ENCODE measurements around the gene RCN2. TPM values are rescaled to one million over a fixed set of nuclear protein-coding genes. Genes with fewer than 3 reads are reported as not detected.
"Not testable (repeated sequence)": the region's sequence is repeated elsewhere in the genome, so short reads cannot be mapped to it uniquely, and the experiment has no call there.

Gene RCN2
- total RNA-seq, 1 experiment from 2014 or later = 87.8 TPM

GRCh38 chr15:76930831-76931396 lies 635 bp upstream of the RCN2 start:
- no peak for DNase-seq (ENCODE audit: extremely low read depth, low read depth)

- DNase-seq (ENCODE audit: extremely low read depth, low read depth) = no peak
These were observed 802 bp downstream of the RCN2 start for GRCh38 chr15:76932135-76932966.

GRCh38 chr15:76935620-76936019 lies 4.1 kb downstream of the RCN2 start:
- no peak for DNase-seq (ENCODE audit: extremely low read depth, low read depth)

GRCh38 chr15:76936671-76937070 lies 5.1 kb downstream of the RCN2 start:
- no peak for DNase-seq (ENCODE audit: extremely low read depth, low read depth)

- DNase-seq (ENCODE audit: extremely low read depth, low read depth) = no peak
These were observed 7.2 kb downstream of the RCN2 start for GRCh38 chr15:76938752-76939151.

- DNase-seq (ENCODE audit: extremely low read depth, low read depth) = no peak
These were observed 8.2 kb downstream of the RCN2 start for GRCh38 chr15:76939715-76940114.

- DNase-seq (ENCODE audit: extremely low read depth, low read depth) = no peak
These were observed 10.1 kb downstream of the RCN2 start for GRCh38 chr15:76941636-76942035.

- no peak for DNase-seq (ENCODE audit: extremely low read depth, low read depth)
These were observed 10.8 kb downstream of the RCN2 start for GRCh38 chr15:76942331-76942730.

- no peak for DNase-seq (ENCODE audit: extremely low read depth, low read depth)
These were observed 14.0 kb downstream of the RCN2 start for GRCh38 chr15:76945494-76946093.

- no peak for DNase-seq (ENCODE audit: extremely low read depth, low read depth)
These were observed 15.9 kb downstream of the RCN2 start for GRCh38 chr15:76947454-76947853.

GRCh38 chr15:76951220-76951619 lies 19.7 kb downstream of the RCN2 start:
- DNase-seq (ENCODE audit: extremely low read depth, low read depth) = no peak

GRCh38 chr15:76953913-76954312 lies 22.4 kb downstream of the RCN2 start:
- no peak for DNase-seq (ENCODE audit: extremely low read depth, low read depth)

- no peak for DNase-seq (ENCODE audit: extremely low read depth, low read depth)
These were observed 23.2 kb downstream of the RCN2 start for GRCh38 chr15:76954744-76955143.

GRCh38 chr15:76961268-76962011 lies 29.9 kb downstream of the RCN2 start:
- DNase-seq (ENCODE audit: extremely low read depth, low read depth) = no peak

- no peak for DNase-seq (ENCODE audit: extremely low read depth, low read depth)
These were observed 30.9 kb downstream of the RCN2 start for GRCh38 chr15:76962337-76963013.

- DNase-seq (ENCODE audit: extremely low read depth, low read depth) = no peak
These were observed 32.0 kb downstream of the RCN2 start for GRCh38 chr15:76963596-76963995.

- no peak for DNase-seq (ENCODE audit: extremely low read depth, low read depth)
These were observed 32.6 kb downstream of the RCN2 start for GRCh38 chr15:76964157-76964556.

- DNase-seq (ENCODE audit: extremely low read depth, low read depth) = not testable (repeated sequence)
These were observed 34.5 kb downstream of the RCN2 start for GRCh38 chr15:76966051-76966450.

- DNase-seq (ENCODE audit: extremely low read depth, low read depth) = no peak
These were observed 35.5 kb downstream of the RCN2 start for GRCh38 chr15:76967067-76967466.

GRCh38 chr15:76968306-76968705 lies 36.8 kb downstream of the RCN2 start:
- no peak for DNase-seq (ENCODE audit: extremely low read depth, low read depth)

All from NCI-H460 (cell line).